GM19351 (cell line): ENCODE measurements around the gene TRIM73.
"Not testable (repeated sequence)": the region's sequence is repeated elsewhere in the genome, so short reads cannot be mapped to it uniquely, and the experiment has no call there.

Experiments
- ATAC-seq: cut with Tn5 transposase; IDR thresholded peaks from one replicate; pipeline ENCODE4 v1.9.1; 2021; ENCODE audit warnings: mild to moderate bottlenecking, moderate library complexity; ENCODE audit not compliant: unreplicated experiment

The TRIM73 gene

GRCh38 chr7:75395329-75395728 is at the start of gene TRIM73:
TSS of gene TRIM73 (plus strand) at chr7:75395629. CDS start at chr7:75398934, 3,305 bp downstream.
- not testable (repeated sequence) for ATAC-seq

GRCh38 chr7:75358671-75359541 is 36.5 kb upstream of the TRIM73 start:
- peak; percentile 63 for ATAC-seq

GRCh38 chr7:75359542-75359848 is 35.9 kb upstream of the TRIM73 start:
- ATAC-seq: not testable (repeated sequence)

GRCh38 chr7:75364079-75364478 is 31.4 kb upstream of the TRIM73 start:
- ATAC-seq: not testable (repeated sequence)

GRCh38 chr7:75366643-75367042 is 28.8 kb upstream of the TRIM73 start:
- not testable (repeated sequence) for ATAC-seq

GRCh38 chr7:75367313-75367712 is 28.1 kb upstream of the TRIM73 start:
- not testable (repeated sequence) for ATAC-seq

- not testable (repeated sequence) for ATAC-seq
These were observed 21.3 kb upstream of the TRIM73 start for GRCh38 chr7:75374144-75374518.

- not testable (repeated sequence) for ATAC-seq
These were observed 20.7 kb upstream of the TRIM73 start for GRCh38 chr7:75374519-75375317.

- ATAC-seq: not testable (repeated sequence)
These were observed 2.2 kb upstream of the TRIM73 start for GRCh38 chr7:75393194-75393593.

- not testable (repeated sequence) for ATAC-seq
These were observed 2.4 kb downstream of the TRIM73 start for GRCh38 chr7:75397865-75398264.

GRCh38 chr7:75398771-75399700 is 3.6 kb downstream of the TRIM73 start:
- peak; percentile 64 for ATAC-seq

GRCh38 chr7:75400575-75400974 is 5.1 kb downstream of the TRIM73 start:
- ATAC-seq: not testable (repeated sequence)

GRCh38 chr7:75403455-75404443 is 8.3 kb downstream of the TRIM73 start:
- not testable (repeated sequence) for ATAC-seq

- not testable (repeated sequence) for ATAC-seq
These were observed 9.2 kb downstream of the TRIM73 start for GRCh38 chr7:75404663-75405062.

GRCh38 chr7:75409880-75410822 is 14.7 kb downstream of the TRIM73 start:
- peak; percentile 86 for ATAC-seq

- peak; percentile 12 for ATAC-seq
These were observed 15.4 kb downstream of the TRIM73 start for GRCh38 chr7:75410823-75411173.

- not testable (repeated sequence) for ATAC-seq
These were observed 18.8 kb downstream of the TRIM73 start for GRCh38 chr7:75414204-75414603.

GRCh38 chr7:75414708-75415427 is 19.4 kb downstream of the TRIM73 start:
- ATAC-seq: not testable (repeated sequence)
